Bronchial epithelial cell (primary cell): ENCODE measurements around the gene MARCO. TPM values are rescaled to one million over a fixed set of nuclear protein-coding genes. Genes with fewer than 3 reads are reported as not detected.

Source experiments
- DNase-seq: peaks from one replicate; pipeline ENCODE4 v3.0.0-alpha.2; 2010; ENCODE audit warnings: low read depth
- FAIRE-seq: peaks from 2 replicates; lab custom pipeline; 2011; peaks lifted over from hg19 to GRCh38; lab: Jason Lieb, UNC
- H3K27me3 ChIP-seq: 2 replicates; pipeline ENCODE4 v1.5.1; 2011; ENCODE audit warnings: low read length; ENCODE audit not compliant: control insufficient read depth, insufficient read depth
- H3K36me3 ChIP-seq: 2 replicates; pipeline ENCODE4 v1.5.1; 2011; ENCODE audit warnings: low read length; ENCODE audit not compliant: control insufficient read depth, insufficient read depth
- H3K4me3 ChIP-seq: 2 replicates; pipeline ENCODE4 v1.5.1; 2011; ENCODE audit warnings: mild to moderate bottlenecking, low read depth, low read length, control low read depth
- CTCF ChIP-seq: IDR thresholded peaks from 2 replicates; pipeline ENCODE4 v1.5.1; 2011; ENCODE audit warnings: mild to moderate bottlenecking, moderate library complexity, low read length, control low read depth, inconsistent platforms; ENCODE audit not compliant: insufficient read depth, severe bottlenecking
- total RNA-seq: library from RNA; depleted of rRNA; stranded (reverse); fragments of >200 nt; gene quantifications from 2 replicates; pipeline ENCODE4 v1.2.1, GENCODE V29; 2014

MARCO gene
- total RNA-seq, 1 donor from 2014 or later = not detected

GRCh38 chr2:119019521-119019920, 77.5 kb downstream of the MARCO start:
- DNase-seq = no peak
- Histone ChIP-seq H3K4me3 (no peak overlapping the region), H3K27me3 (peaks cover 4% of the 10 kb centered on the region), H3K36me3 (no peaks in the 10 kb centered on the region)
- no peak for TF ChIP-seq CTCF
- no peak for FAIRE-seq

GRCh38 chr2:119022678-119023077, 80.7 kb downstream of the MARCO start:
- FAIRE-seq = no peak
- TF ChIP-seq CTCF = no peak
- Histone ChIP-seq H3K4me3 (no peak overlapping the region), H3K27me3 (no peaks in the 10 kb centered on the region), H3K36me3 (no peaks in the 10 kb centered on the region)
- DNase-seq = no peak

- TF ChIP-seq CTCF = no peak
- DNase-seq (no peak), FAIRE-seq (no peak)
- Histone ChIP-seq H3K4me3 (no peak overlapping the region), H3K27me3 (no peaks in the 10 kb centered on the region), H3K36me3 (no peaks in the 10 kb centered on the region)
These were observed 81.5 kb downstream of the MARCO start for GRCh38 chr2:119023534-119023933.

GRCh38 chr2:119024152-119024551, 82.2 kb downstream of the MARCO start:
- Histone ChIP-seq H3K27me3 (no peaks in the 10 kb centered on the region), H3K36me3 (no peaks in the 10 kb centered on the region), H3K4me3 (no peak overlapping the region)
- no peak for FAIRE-seq
- no peak for TF ChIP-seq CTCF
- DNase-seq = no peak

- no peak overlapping the region for H3K4me3 ChIP-seq
- FAIRE-seq (no peak), DNase-seq (no peak)
- H3K36me3 ChIP-seq = no peaks in the 10 kb centered on the region
- TF ChIP-seq CTCF = no peak
- no peaks in the 10 kb centered on the region for H3K27me3 ChIP-seq
These were observed 82.6 kb downstream of the MARCO start for GRCh38 chr2:119024568-119024967.

GRCh38 chr2:119025013-119025412, 83.0 kb downstream of the MARCO start:
- TF ChIP-seq CTCF = no peak
- Histone ChIP-seq H3K27me3 (no peaks in the 10 kb centered on the region), H3K36me3 (no peaks in the 10 kb centered on the region), H3K4me3 (no peak overlapping the region)
- DNase-seq = no peak
- no peak for FAIRE-seq
